Esophagus muscularis mucosa (tissue), 3 donors: Measurements from ENCODE around the gene MTERF1.

Source experiments
- CTCF ChIP-seq, 3 experiments: fragments of 200-600 bp in 2 of 3; fragments of 450-650 bp in 1 of 3; sonication (generic) in 2 of 3; IDR thresholded peaks; one replicate each; pipeline ENCODE4 v1.5.1; 2017 to 2019; ENCODE audit warnings: antibody characterized with exemption in 3 of 3, mild to moderate bottlenecking in 2 of 3, moderate library complexity in 1 of 3
- EP300 ChIP-seq: sonication (generic); formaldehyde crosslinking; IDR thresholded peaks from one replicate; pipeline ENCODE4 v1.6.1; 2017; ENCODE audit warnings: antibody characterized with exemption

- TF ChIP-seq EP300 = no peak
- no peak for TF ChIP-seq CTCF (IDR thresholded peaks at IDR 0.05)
Measured at GRCh38 chr7:91869661-91870060, 10.8 kb downstream of the MTERF1 start.
